ENCODE results near the gene ZNF732.

ZNF732 gene

DNA sequence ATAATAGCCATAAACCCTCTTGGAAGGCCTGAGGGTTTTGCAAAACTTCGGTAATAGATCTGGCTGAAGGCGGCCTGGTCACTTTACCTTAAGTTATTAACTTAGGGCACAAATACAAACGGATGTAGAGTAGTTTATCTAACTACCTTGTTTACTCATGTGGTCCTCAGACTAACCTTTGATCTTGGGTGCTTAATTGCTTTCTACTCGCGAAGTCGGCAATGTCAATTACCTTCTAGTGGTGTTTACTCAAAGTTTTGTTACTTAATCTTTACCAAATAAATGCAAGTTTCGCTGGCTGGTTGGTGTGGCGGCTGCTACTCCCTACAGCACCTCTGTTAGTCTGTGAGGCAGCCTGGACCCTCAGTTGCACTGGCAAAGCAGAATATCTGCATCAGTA is 23.5 kb upstream of the ZNF732 start:
- no peak overlapping the region for H3K23ac ChIP-seq (ENCODE audit: low read length)
- no peak overlapping the region for H4K12ac ChIP-seq (ENCODE audit: low read depth, low read length)
- no peaks in the 10 kb centered on the region for H3K27me3 ChIP-seq (ENCODE audit: insufficient read depth, low read length)
- no peaks in the 10 kb centered on the region for H3K79me2 ChIP-seq (ENCODE audit: control insufficient read depth, insufficient read depth, low read length, poor library complexity)
- H3K36me3 ChIP-seq (ENCODE audit: control insufficient read depth in 1 of 2, insufficient read depth in 2 of 2, low read length in 2 of 2), result no peaks in the 10 kb centered on the region
- H3K9ac ChIP-seq (ENCODE audit: low read length), result no peak overlapping the region
- H3K4me1 ChIP-seq (ENCODE audit: control insufficient read depth in 1 of 2, insufficient read depth in 2 of 2, low read length in 2 of 2), result no peaks in the 10 kb centered on the region
- no peak overlapping the region for H3K4me2 ChIP-seq (ENCODE audit: low read length)
- H4K8ac ChIP-seq (ENCODE audit: low read depth, low read length), result no peak overlapping the region
- H2BK12ac ChIP-seq (ENCODE audit: low read length), result no peak overlapping the region
- H3K9me3 ChIP-seq (ENCODE audit: insufficient read depth, low read depth, low read length), result peaks cover 9% of the 10 kb centered on the region
- no peak overlapping the region for H3K4me3 ChIP-seq (ENCODE audit: low read depth, low read length)
- no peak overlapping the region for H2BK5ac ChIP-seq (ENCODE audit: low read depth, low read length, poor library complexity)
- H3K79me1 ChIP-seq (ENCODE audit: low read length), result no peaks in the 10 kb centered on the region
- no peak overlapping the region for H3K4ac ChIP-seq (ENCODE audit: low read depth, low read length)
- no peak overlapping the region for H2AFZ ChIP-seq (ENCODE audit: insufficient read depth, low read length, poor library complexity)
- H3K14ac ChIP-seq (ENCODE audit: low read length), result no peak overlapping the region
- no peak overlapping the region for H3K18ac ChIP-seq (ENCODE audit: low read length)
- WGBS (ENCODE audit: extremely low coverage, insufficient coverage, insufficient read length), result no CpG with 5 or more reads among the region's 8 CpGs
- H2BK120ac ChIP-seq (ENCODE audit: insufficient read depth, low read length, poor library complexity), result no peak overlapping the region
- no peak overlapping the region for H4K91ac ChIP-seq (ENCODE audit: low read depth, low read length)
- DNase-seq, result no peak
- no peak overlapping the region for H3K27ac ChIP-seq (ENCODE audit: low read depth, low read length)
- H2AK5ac ChIP-seq (ENCODE audit: low read length), result no peak overlapping the region

DNA sequence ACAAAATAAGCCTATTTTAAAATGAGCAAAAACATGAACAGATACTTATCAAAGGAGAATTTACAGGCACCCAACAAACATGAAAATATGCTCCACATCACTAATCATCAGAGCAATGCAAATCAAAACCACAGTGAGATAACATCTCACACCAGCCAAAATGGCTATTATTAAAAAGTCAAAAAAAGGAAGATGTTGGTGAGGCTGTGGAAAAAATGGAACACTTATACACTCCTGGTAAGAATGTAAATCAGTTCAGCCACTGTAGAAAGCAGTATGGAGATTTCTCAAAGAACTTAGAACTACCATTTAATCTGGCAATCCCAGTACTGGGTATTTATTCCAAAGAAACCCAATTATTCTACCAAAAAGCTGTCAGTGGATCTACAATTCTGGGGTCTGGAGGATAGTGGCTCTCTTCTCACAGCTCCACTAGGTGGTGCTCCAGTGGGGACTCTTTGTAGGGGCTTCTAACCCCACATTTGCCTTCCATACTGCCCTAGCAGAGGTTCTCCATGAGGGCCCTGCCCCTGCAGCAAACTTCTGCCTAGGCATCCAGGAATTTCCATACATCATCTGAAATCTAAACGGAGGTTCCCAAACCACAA is 9.1 kb upstream of the ZNF732 start:
- Histone ChIP-seq H3K79me1 (ENCODE audit: low read length) (no peaks in the 10 kb centered on the region), H3K4me3 (ENCODE audit: low read depth, low read length) (no peak overlapping the region), H2BK12ac (ENCODE audit: low read length) (no peak overlapping the region), H3K27me3 (ENCODE audit: insufficient read depth, low read length) (no peaks in the 10 kb centered on the region), H2AK5ac (ENCODE audit: low read length) (no peak overlapping the region), H2AFZ (ENCODE audit: insufficient read depth, low read length, poor library complexity) (no peak overlapping the region), H3K4ac (ENCODE audit: low read depth, low read length) (no peak overlapping the region), H2BK120ac (ENCODE audit: insufficient read depth, low read length, poor library complexity) (no peak overlapping the region), H3K9me3 (ENCODE audit: insufficient read depth, low read depth, low read length) (peaks cover 11% of the 10 kb centered on the region), H3K36me3 (ENCODE audit: control insufficient read depth in 1 of 2, insufficient read depth in 2 of 2, low read length in 2 of 2) (no peaks in the 10 kb centered on the region), H3K4me1 (ENCODE audit: control insufficient read depth in 1 of 2, insufficient read depth in 2 of 2, low read length in 2 of 2) (no peaks in the 10 kb centered on the region), H3K18ac (ENCODE audit: low read length) (no peak overlapping the region), H3K27ac (ENCODE audit: low read depth, low read length) (no peak overlapping the region), H4K8ac (ENCODE audit: low read depth, low read length) (no peak overlapping the region), H4K12ac (ENCODE audit: low read depth, low read length) (no peak overlapping the region), H3K79me2 (ENCODE audit: control insufficient read depth, insufficient read depth, low read length, poor library complexity) (no peaks in the 10 kb centered on the region), H3K14ac (ENCODE audit: low read length) (no peak overlapping the region), H3K4me2 (ENCODE audit: low read length) (no peak overlapping the region), H2BK5ac (ENCODE audit: low read depth, low read length, poor library complexity) (no peak overlapping the region), H3K9ac (ENCODE audit: low read length) (no peak overlapping the region), H3K23ac (ENCODE audit: low read length) (no peak overlapping the region), H4K91ac (ENCODE audit: low read depth, low read length) (no peak overlapping the region)
- no peak for DNase-seq
- WGBS (ENCODE audit: extremely low coverage, insufficient coverage, insufficient read length), result no CpG with 5 or more reads among the region's 1 CpG

GRCh38 chr4:309807-310206 is 4.5 kb upstream of the ZNF732 start:
- no CpG with 5 or more reads among the region's 1 CpG for WGBS (ENCODE audit: extremely low coverage, insufficient coverage, insufficient read length)
- H3K27ac ChIP-seq (ENCODE audit: low read depth, low read length), result no peak overlapping the region
- H4K12ac ChIP-seq (ENCODE audit: low read depth, low read length), result no peak overlapping the region
- no peaks in the 10 kb centered on the region for H3K36me3 ChIP-seq (ENCODE audit: control insufficient read depth in 1 of 2, insufficient read depth in 2 of 2, low read length in 2 of 2)
- H2AFZ ChIP-seq (ENCODE audit: insufficient read depth, low read length, poor library complexity), result no peak overlapping the region
- peaks cover 4% of the 10 kb centered on the region for H3K79me2 ChIP-seq (ENCODE audit: control insufficient read depth, insufficient read depth, low read length, poor library complexity)
- H3K4me3 ChIP-seq (ENCODE audit: low read depth, low read length), result no peak overlapping the region
- H3K14ac ChIP-seq (ENCODE audit: low read length), result no peak overlapping the region
- DNase-seq, result no peak
- no peak overlapping the region for H2BK12ac ChIP-seq (ENCODE audit: low read length)
- H3K27me3 ChIP-seq (ENCODE audit: insufficient read depth, low read length), result no peaks in the 10 kb centered on the region
- H3K9ac ChIP-seq (ENCODE audit: low read length), result no peak overlapping the region
- H4K91ac ChIP-seq (ENCODE audit: low read depth, low read length), result no peak overlapping the region
- H3K9me3 ChIP-seq (ENCODE audit: insufficient read depth, low read depth, low read length), result no peaks in the 10 kb centered on the region
- no peak overlapping the region for H4K8ac ChIP-seq (ENCODE audit: low read depth, low read length)
- H2BK5ac ChIP-seq (ENCODE audit: low read depth, low read length, poor library complexity), result no peak overlapping the region
- no peak overlapping the region for H3K23ac ChIP-seq (ENCODE audit: low read length)
- H2BK120ac ChIP-seq (ENCODE audit: insufficient read depth, low read length, poor library complexity), result no peak overlapping the region
- H2AK5ac ChIP-seq (ENCODE audit: low read length), result no peak overlapping the region
- H3K4me2 ChIP-seq (ENCODE audit: low read length), result no peak overlapping the region
- H3K4me1 ChIP-seq (ENCODE audit: control insufficient read depth in 1 of 2, insufficient read depth in 2 of 2, low read length in 2 of 2), result no peaks in the 10 kb centered on the region
- peaks cover 5% of the 10 kb centered on the region for H3K79me1 ChIP-seq (ENCODE audit: low read length)
- no peak overlapping the region for H3K4ac ChIP-seq (ENCODE audit: low read depth, low read length)
- no peak overlapping the region for H3K18ac ChIP-seq (ENCODE audit: low read length)

DNA sequence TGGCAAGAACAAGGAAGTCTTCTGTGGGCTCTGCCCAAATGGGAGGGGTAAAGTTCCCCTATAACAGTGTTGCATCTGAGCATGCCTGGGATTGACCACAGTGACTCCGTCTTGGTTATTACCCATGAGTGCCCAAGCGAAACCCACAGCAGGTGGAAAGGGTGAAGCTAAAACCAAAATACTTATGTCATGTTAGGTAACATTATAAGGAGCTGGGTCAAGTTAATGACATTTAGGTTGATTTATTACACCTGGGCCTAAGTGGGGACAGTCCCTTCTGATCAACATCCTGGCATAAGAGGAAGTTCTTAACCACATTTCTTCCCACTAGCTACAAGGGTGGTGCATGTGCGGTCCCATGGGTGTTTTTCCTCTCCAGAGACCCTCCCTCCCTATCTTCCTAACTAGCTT is 1.3 kb upstream of the ZNF732 start:
- Histone ChIP-seq H3K27ac (ENCODE audit: low read depth, low read length) (no peak overlapping the region), H4K12ac (ENCODE audit: low read depth, low read length) (no peak overlapping the region), H3K4me3 (ENCODE audit: low read depth, low read length) (no peak overlapping the region), H3K14ac (ENCODE audit: low read length) (no peak overlapping the region), H2BK5ac (ENCODE audit: low read depth, low read length, poor library complexity) (no peak overlapping the region), H4K91ac (ENCODE audit: low read depth, low read length) (no peak overlapping the region), H2BK120ac (ENCODE audit: insufficient read depth, low read length, poor library complexity) (no peak overlapping the region), H3K27me3 (ENCODE audit: insufficient read depth, low read length) (no peaks in the 10 kb centered on the region), H3K36me3 (ENCODE audit: control insufficient read depth in 1 of 2, insufficient read depth in 2 of 2, low read length in 2 of 2) (no peaks in the 10 kb centered on the region), H3K9ac (ENCODE audit: low read length) (no peak overlapping the region), H3K79me1 (ENCODE audit: low read length) (peaks cover 6% of the 10 kb centered on the region), H2AFZ (ENCODE audit: insufficient read depth, low read length, poor library complexity) (no peak overlapping the region), H3K23ac (ENCODE audit: low read length) (no peak overlapping the region), H2AK5ac (ENCODE audit: low read length) (no peak overlapping the region), H4K8ac (ENCODE audit: low read depth, low read length) (no peak overlapping the region), H3K4me1 (ENCODE audit: control insufficient read depth in 1 of 2, insufficient read depth in 2 of 2, low read length in 2 of 2) (peaks cover 0 to 4% of the 10 kb centered on the region in 2 experiments), H3K9me3 (ENCODE audit: insufficient read depth, low read depth, low read length) (no peaks in the 10 kb centered on the region), H3K4ac (ENCODE audit: low read depth, low read length) (no peak overlapping the region), H2BK12ac (ENCODE audit: low read length) (no peak overlapping the region), H3K18ac (ENCODE audit: low read length) (no peak overlapping the region), H3K79me2 (ENCODE audit: control insufficient read depth, insufficient read depth, low read length, poor library complexity) (peaks cover 8% of the 10 kb centered on the region), H3K4me2 (ENCODE audit: low read length) (no peak overlapping the region)
- DNase-seq, result no peak
- no CpG with 5 or more reads among the region's 3 CpGs for WGBS (ENCODE audit: extremely low coverage, insufficient coverage, insufficient read length)
